ENCODE results near the gene TP53INP2.
"Not testable (repeated sequence)": the region's sequence is repeated elsewhere in the genome, so short reads cannot be mapped to it uniquely, and the experiment has no call there.

TP53INP2 gene

DNA sequence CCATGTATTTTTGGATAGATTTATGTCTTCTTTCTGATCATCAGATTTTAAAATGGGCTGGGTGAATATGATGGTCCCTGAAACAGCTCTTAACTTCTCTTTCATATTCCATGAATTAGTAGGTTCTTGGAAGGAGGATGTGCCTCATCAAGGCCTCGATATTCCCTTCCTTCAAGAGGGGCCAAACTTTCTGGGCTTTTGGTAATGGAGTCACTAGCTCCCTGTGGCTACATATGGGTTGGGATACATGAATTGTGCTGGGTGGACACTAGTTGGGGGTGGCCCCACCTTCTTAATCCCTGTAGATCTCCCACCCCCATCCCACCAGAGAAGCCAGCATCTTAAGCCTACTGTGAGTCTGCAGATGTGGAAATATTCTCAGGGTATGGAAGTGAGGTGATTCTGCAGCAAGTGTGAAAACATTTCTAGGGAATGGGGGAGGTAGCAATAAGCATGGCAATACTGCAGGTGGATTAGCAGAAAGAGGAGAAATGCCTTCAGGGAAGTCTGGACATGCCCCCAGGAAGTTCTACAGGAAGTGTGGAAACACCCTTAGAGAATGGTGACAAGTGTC lies 2.2 kb downstream of the TP53INP2 start:
- no peak for DNase-seq

DNA sequence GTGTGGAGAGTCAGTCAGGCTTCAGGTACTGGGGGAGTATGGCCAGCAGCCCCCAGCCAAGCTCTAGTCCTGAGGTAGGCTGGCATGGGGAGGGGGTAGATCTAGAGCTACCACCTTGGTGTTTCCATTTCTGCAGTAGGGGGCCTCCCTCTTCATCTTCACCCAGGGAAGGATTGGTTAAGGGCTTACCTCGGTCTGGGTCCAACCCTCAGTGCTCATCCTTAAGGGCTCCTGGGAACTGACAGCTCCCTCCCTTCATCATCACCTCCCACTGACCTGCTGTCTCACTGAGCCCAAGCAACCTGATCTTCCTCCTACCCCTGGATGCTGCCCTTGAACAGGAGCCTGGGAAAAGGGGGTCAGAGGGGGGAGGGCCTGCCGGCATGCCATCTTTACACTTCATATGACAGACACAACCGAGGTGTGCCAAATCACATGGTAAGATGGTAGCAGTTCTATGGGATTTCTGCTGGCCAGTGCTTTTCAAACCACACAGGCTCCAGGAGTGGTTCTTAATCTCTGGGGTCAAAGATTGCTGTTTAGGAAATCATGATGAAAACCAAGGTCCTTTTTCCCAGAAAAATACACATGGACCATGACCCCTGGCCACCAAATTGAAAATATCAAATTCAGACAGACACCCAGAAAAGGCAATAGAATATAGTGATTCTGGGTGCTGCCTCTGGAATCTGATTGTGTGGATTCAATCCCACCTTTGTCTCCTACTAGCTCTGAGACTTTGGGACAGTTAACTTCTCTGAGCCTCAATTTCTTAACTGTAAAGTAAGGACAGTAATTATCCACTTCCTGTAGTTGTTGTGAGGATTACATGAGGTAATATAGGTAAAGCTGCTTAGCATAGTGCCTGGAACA lies 3.0 kb downstream of the TP53INP2 start:
- DNase-seq: no peak

- DNase-seq: no peak
Observed at GRCh38 chr20:34708621-34709043, 4.5 kb downstream of the TP53INP2 start.

GRCh38 chr20:34709044-34709830 lies 5.1 kb downstream of the TP53INP2 start:
- DNase-seq: peak; percentile 6

GRCh38 chr20:34709831-34710567 lies 5.9 kb downstream of the TP53INP2 start:
- peak; percentile 19 for DNase-seq

DNA sequence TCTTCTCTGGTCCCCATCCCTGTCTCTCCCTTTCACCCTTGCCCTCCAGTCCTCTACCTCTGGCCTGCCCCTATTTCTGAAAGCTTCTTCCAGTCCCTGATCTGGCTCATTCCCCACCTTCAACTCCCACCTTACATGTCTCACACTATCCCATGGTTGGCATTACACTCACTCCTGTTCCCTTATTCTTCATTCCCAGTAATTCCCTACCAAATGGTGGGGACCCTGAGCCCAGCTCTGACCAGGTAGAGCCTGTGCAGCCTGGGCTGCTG lies 6.4 kb downstream of the TP53INP2 start:
- no peak for DNase-seq

GRCh38 chr20:34710861-34711574 lies 6.9 kb downstream of the TP53INP2 start:
- no peak for DNase-seq

GRCh38 chr20:34711813-34712430 lies 7.8 kb downstream of the TP53INP2 start:
- DNase-seq: no peak

GRCh38 chr20:34712525-34713192 lies 8.5 kb downstream of the TP53INP2 start:
- DNase-seq: no peak

DNA sequence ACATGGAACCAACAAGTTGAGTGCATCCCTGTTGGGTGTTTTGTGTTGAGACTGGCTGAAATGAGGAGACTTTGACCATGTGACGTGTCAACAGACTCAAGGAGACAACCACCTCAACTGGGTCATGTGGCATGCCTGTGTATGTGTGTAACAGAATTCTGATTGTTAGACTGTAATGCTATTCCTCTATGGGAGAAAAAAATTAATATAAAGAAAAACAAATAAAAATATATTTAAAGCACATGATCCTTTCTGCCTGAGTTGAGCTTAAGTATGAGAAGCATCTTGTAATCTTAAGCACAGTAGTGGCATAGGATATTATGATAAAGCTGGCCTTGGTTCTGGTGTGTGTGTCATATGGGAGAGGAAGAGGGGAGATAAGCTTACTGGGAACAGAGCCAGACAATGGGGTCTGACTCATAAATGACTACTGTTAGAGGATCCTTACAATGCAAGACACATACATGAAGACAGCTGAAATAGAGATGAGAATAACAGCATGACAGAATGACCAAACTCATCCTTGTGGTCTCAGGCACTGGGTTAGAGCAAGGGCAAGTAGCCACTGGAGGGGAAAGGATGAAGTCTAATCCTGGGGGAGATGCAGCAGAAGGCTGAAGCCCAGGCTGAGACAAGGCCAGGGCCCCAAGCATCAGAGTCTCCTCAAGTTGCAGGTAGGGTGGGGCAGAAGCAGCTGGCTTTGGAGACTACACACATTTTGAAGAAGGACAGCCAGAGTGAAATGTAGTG lies 9.2 kb downstream of the TP53INP2 start:
- DNase-seq: no peak

DNA sequence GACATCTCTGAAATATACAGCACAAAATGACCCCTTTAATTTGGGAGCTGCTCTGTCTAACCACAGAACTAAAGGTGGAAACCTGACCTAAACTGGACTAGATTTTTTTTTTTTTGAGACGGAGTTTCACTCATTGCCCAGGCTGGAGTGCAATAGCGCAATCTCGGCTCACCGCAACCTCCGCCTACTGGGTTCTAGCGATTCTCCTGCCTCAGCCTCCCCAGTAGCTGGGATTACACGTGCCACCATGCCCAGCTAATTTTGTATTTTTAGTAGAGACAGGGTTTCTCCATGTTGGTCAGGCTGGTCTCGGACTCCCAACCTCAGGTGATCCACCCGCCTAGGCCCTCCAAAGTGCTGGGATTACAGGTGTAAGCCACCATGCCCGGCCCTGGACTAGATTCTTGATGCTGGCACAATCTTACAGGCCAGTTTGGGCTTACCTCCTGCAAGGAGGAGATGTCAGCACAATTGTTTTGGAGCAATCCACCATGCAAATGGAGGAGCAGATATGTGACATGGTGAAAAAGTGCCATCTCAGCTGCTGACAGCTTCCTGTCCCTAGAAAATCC lies 9.9 kb downstream of the TP53INP2 start:
- not testable (repeated sequence) for DNase-seq

- DNase-seq: no peak
Observed at GRCh38 chr20:34715384-34715783, 11.2 kb downstream of the TP53INP2 start.

DNA sequence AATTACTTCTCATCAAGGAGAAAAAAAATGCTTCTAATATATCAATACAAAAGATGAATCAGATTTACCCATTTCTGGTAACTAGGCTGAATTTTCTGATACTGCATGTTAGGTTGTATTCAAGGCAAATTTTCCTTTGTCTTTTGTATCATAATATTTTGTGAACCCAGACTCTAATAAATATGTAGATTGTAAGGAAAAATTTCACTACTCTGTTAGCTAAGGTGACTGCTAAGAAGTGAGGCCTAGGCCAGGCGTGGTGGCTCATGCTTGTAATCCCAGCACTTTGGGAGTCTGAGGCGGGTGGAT lies 12.7 kb downstream of the TP53INP2 start:
- DNase-seq: no peak

- DNase-seq: no peak
Observed at GRCh38 chr20:34717230-34718095, 13.3 kb downstream of the TP53INP2 start.

GRCh38 chr20:34719242-34720017 lies 15.3 kb downstream of the TP53INP2 start:
- DNase-seq: not testable (repeated sequence)

GRCh38 chr20:34720266-34720665 lies 16.1 kb downstream of the TP53INP2 start:
- DNase-seq: peak; percentile 4

DNA sequence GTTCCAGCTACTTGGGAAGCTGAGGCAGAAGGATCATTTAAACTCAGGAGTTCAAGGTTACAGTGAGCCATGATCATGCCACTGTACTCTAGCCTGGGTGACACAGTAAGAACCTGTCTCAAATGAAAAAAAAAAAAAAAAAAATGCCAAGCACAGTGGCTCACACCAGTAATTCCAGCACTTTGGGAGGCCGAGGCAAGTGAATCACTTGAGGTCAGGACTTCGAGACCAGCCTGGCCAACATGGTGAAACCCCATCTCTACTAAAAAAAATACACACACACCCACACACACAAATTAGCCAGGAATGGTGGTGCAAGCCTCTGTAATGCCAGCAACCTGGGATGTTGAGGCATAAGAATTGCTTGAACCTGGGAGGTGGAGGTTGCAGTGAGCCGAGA lies 18.4 kb downstream of the TP53INP2 start:
- not testable (repeated sequence) for DNase-seq

- DNase-seq: no peak
Observed at GRCh38 chr20:34724172-34724571, 20.0 kb downstream of the TP53INP2 start.

DNA sequence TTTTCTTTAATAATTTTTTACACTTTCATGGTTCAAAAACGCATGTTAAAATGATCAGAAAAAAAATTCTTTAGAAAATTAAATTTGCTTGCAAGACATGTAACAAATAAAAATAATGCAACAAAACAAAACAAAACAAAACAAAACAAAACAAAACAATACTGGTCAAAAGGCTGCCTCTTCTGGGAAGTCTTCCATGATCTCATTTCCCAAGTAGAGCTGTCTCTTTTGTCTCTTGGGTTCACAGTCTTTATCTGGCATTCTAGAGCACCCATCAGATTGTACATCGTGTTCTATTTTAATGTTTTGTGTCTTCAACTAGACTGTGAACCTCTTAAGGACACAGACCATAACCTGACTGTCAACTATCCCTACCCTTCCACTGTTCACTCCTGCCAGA lies 25.3 kb downstream of the TP53INP2 start:
- no peak for DNase-seq
